GOT3 (cell line): ENCODE results near the gene TCF19.
A peak's percentile ranks its signal among the peaks of the same experiment; 100 is the strongest.

Experiments used
- DNase-seq: peaks from one replicate; lab custom pipeline; 2025; ENCODE audit warnings: mixed read lengths; lab: John Stamatoyannopoulos, UW

The TCF19 gene, protein sequence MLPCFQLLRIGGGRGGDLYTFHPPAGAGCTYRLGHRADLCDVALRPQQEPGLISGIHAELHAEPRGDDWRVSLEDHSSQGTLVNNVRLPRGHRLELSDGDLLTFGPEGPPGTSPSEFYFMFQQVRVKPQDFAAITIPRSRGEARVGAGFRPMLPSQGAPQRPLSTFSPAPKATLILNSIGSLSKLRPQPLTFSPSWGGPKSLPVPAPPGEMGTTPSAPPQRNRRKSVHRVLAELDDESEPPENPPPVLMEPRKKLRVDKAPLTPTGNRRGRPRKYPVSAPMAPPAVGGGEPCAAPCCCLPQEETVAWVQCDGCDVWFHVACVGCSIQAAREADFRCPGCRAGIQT

GRCh38 chr6:31158140-31158862, at the start of gene TCF19:
TSS of gene TCF19 (plus strand) at chr6:31158589. CDS start at chr6:31159470, 881 bp downstream.
- peak; percentile 97 for DNase-seq

DNA sequence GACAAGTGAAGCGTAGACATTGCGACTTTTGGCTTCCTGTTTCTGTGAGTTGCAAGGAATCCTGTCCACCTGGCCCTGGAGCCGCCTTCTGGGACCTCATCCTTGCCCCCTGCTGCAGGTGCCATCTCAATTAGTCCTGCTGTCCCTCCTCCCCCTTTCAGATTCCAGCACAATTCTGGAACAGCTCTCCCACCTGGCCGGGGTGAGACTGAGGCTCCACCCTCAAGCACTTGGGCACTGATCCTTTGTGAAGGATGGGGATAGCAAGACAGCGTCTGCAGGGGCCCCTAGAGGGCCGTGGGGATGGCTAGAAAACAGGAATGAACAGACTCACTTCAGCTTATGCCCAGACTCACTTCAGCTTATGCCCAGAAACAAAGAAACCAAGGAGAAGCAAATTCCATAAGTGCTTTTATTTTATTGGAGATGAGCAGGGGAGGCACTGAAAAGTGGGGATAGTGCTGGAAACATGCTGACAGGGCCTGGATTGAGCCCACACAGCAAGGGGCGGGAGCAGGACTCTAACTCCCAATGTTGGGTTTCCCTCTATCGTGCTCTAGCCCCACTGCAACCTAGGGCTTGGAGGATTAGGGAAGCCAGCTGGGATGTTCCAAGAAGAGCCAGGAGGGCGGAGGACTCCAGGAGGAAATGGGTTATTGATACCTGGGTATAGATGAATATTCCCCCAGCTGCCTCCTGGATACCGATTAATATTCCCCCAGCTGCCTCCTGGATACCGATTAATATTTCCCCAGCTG, 47.4 kb upstream of the TCF19 start:
- DNase-seq, result no peak

GRCh38 chr6:31111712-31112111, 46.7 kb upstream of the TCF19 start:
- DNase-seq, result no peak

DNA sequence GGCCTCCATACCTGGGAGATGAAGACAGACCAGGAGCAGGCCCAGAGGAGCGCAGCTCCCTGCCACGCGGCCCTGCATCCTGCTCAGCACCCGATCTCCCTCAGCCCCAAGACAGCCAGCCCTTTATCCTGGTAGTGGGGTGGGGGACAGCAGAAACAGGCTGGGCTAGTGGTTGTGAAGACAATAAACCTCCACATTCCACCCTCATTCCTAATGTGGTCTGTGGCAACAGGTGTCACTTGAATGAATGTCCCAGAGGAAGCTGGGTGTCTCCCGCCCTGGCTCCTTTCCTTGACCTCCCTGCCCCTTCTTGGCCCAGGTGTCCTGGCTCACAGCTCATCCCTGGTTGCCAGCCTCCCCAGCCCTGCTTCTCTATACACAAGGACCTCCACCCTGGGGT, 45.9 kb upstream of the TCF19 start, which contains the start of gene C6orf15:
TSS of gene C6orf15 (minus strand) at position 98 of the 400 bp plus-strand sequence. CDS start at position 78, 20 bp downstream.
- DNase-seq, result no peak

- no peak for DNase-seq
Measured at GRCh38 chr6:31113861-31114540, 44.4 kb upstream of the TCF19 start.

DNA sequence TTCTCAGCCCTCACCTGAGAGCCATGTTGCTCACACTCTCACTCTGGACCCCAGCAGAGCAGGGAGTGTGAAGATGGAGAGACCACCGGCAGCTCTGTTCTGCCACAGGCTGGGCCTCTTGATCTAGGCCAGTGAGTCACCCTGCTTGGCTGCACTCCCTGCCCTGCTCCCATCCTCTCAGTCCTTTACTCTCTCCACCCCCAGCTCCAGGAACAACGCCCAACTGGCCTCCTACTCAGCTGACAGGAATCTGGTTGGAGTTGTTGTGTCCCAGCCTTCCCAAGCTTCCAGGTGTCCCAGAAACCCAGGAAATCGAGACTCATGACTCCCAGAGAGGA, 43.9 kb upstream of the TCF19 start, which contains the start of gene PSORS1C1:
TSS of gene PSORS1C1 (plus strand) at position 260 of the 338 bp plus-strand sequence. CDS start 14,833 bp downstream, outside the sequence.
- peak; percentile 60 for DNase-seq

DNA sequence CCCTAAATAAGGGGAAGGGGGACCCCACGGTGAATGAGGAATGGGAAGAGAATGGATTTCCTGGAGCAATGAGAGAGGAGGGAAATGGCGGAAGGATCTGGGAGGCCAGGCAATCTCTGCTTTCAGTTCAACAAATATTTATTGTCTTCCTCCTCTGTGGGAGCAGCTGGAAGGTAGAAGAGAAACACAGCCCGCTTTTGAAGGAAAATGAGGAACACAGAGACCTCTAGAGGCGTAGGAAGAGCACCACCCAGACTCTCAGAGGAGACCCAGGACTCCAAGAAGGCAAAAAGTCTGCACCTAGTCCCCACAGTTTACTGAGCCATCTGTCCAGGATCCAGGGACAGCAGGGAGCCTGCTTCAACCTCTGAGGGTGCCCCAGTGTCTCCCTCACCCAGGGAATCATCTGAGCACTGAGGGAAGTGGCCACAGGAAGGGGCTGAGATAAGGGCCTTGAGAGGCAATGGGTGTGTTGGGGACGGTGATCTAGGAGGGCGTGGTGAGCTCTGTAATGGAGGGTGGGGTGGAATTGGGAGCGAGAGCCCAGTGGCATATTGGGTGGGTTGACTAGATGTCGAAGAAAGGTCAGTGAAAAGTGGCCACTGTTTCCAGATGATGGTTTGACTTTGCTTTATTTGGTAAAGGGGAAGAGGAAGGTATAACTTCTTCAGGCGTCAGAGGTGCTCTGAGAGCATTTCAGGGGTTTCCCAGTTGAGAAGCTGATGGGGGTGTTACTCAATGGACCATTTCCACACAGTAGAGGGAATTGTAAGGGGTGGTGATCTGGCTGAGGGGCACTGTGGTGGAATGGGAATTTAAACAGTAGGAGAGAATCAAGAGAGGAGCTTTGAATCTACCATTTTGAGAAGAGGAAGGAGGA, 43.2 kb upstream of the TCF19 start:
- no peak for DNase-seq

GRCh38 chr6:31115941-31116560, 42.3 kb upstream of the TCF19 start:
- DNase-seq, result no peak

DNA sequence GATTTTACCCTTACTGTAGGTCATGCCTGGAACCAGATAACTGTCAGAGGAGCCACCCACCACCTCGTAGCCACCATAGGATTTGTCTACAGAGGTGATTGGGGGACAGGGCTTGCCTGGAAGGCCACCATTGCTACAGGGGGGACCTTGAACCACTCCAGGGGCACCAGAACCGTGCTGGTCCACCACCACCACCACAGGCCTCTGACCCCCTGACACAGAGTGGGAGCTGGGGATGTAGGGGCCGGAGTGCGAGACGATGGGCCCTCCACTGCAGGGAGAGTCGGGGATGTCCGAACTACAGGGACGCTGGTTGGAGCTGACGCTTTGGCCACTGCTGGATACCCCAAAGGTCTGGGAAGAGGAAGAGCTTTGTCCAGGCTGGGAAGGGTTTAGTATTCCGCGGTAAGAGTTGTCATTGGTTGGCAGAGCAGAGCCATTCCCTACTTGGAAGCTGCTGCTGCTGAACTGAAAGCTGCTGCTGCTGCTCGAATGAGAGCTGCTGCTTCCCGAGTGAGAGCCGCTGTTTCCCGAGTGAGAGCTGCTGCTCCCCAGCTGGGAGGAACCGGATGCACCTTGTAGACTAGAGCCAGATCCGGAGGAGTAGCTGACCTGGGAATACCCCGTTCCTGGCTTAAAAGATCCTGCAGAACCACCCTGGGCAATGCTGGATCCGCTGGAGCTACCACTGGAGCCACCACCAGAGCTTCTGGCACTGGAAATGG, 41.6 kb upstream of the TCF19 start:
- DNase-seq, result no peak

DNA sequence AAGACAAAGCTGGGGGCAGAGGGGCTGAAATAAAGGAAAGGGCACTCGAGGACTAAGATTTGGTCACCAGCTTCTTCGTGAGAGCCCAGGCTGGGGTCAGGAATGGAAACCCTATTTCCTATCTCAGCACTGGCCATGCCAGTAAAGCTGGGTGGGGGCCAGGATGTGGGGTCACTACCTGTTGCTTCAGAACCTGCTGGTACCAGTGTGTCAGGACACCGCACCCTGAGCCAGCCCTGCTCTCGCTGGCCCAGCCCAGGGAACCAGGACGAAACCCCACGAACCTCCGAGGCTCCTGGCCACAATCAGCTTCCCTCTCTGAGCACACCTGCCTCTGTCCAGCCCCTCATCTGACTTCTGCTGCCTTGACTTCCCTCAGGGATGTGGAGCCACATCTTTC, 40.2 kb upstream of the TCF19 start:
- DNase-seq, result no peak

DNA sequence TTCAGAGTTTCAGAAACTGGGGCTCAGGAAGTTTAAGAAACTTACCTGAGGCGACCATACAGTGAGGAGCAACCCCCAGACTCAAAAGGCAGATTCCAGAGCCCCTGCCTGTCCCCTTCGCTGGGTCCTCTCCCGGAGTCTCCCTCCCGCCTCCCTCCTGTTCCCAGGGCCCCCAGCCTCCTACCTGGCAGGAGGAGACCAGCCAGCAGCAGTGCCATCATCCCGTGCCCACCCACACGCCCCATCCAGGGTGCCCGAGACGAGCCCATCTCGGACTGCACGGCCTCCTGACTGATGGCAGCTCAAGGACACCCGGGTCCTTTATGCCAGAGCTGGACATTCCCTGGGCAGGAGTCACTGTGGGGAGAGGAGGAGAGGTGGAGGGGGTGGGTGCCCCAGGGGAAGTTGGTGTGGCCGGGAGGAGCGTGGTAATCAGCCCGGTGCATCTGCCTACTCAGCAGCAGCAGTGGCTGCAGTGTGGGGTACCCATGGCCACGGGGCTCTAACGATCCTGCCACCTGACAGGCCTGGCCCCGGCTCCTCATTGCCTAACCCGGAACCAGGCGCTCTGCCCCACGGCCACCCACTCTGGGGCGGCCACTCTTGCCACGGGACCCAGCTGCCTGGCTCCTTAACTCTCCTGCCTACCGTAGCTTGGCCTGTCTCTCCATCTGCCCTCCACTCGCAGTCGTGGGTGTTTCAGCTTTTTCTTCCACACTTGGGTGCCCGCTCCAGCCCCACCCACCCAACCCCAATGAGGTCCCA, 38.1 kb upstream of the TCF19 start, which contains the start of gene CDSN:
TSS of gene CDSN (minus strand) at position 296 of the 765 bp plus-strand sequence. CDS start at position 269, 27 bp downstream.
- DNase-seq, result no peak

GRCh38 chr6:31121131-31121790, 37.1 kb upstream of the TCF19 start:
- no peak for DNase-seq

DNA sequence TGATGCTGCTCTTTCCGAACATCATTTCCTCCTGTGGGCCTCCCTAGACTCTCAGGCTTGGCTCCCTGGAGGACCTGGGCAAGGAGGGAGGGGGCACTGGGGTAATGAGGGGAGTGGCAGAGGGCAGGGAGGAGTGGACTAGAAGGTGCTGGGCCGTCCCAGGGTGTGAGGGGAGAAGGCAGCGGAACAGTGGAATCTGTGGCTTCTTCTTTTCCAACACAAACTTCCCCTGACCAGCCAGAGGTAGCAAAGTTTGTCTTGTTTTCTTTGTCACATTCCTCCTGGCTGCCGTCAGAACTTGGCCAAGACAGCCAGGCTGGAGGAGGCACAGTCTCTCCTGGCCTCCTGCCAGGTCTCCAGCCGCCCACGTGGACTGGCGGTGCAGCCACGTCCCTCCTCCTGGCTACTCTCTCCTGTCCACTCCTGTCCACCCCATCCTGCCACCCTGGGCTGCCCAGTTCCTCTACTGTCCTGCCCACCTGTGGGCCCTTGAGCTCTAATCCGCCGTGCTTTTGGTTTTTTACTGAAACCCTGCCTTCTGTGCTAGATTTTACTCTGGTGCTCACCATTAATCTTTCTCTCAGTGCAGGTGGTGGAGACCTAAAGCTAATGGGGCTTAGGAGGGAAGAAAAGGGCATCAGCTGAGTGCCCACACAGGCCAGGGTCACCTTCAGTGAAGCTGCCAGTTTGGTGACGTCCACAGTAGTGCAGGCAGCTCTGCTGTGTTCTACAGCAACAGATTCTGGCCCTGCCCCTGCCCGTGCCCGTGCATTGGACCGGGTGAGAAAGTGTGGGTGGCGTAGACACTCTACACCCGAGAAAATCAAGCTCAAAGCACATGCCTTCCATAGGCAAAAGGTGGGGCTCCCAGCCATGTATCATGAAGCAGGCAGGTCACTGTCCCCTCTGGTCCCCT, 35.3 kb upstream of the TCF19 start:
- DNase-seq, result no peak

- DNase-seq, result no peak
Measured at GRCh38 chr6:31125162-31125561, 33.2 kb upstream of the TCF19 start.

- DNase-seq, result no peak
Measured at GRCh38 chr6:31125586-31126363, 32.6 kb upstream of the TCF19 start.

GRCh38 chr6:31126396-31127175, 31.8 kb upstream of the TCF19 start:
- DNase-seq, result no peak
